Parathyroid adenoma (tissue), 2 donors: ENCODE measurements around the gene DAGLB.

Source experiments
- H2AFZ ChIP-seq: fragments of 300-600 bp; sonication (generic); one replicate; pipeline ENCODE4 v1.7.0; 2017; ENCODE audit warnings: antibody characterized with exemption, mild to moderate bottlenecking
- H3K27ac ChIP-seq: fragments of 300-600 bp; sonication (generic); one replicate; pipeline ENCODE4 v1.7.0; 2017
- H3K27me3 ChIP-seq: fragments of 300-600 bp; sonication (generic); one replicate; pipeline ENCODE4 v1.7.0; 2017; ENCODE audit warnings: low read length; ENCODE audit not compliant: control insufficient read depth, insufficient read depth
- H3K36me3 ChIP-seq: fragments of 300-600 bp; sonication (generic); one replicate; pipeline ENCODE4 v1.7.0; 2017; ENCODE audit warnings: low read length; ENCODE audit not compliant: control insufficient read depth, insufficient read depth
- H3K4me1 ChIP-seq: fragments of 300-600 bp; sonication (generic); one replicate; pipeline ENCODE4 v1.7.0; 2017; ENCODE audit warnings: control low read depth
- H3K4me2 ChIP-seq: fragments of 300-600 bp; sonication (generic); one replicate; pipeline ENCODE4 v1.7.0; 2017; ENCODE audit warnings: low read length
- H3K4me3 ChIP-seq: fragments of 300-600 bp; sonication (generic); one replicate; pipeline ENCODE4 v1.7.0; 2017; ENCODE audit warnings: low read depth, low read length
- H3K79me2 ChIP-seq: fragments of 300-600 bp; sonication (generic); one replicate; pipeline ENCODE4 v1.7.0; 2017; ENCODE audit warnings: control low read depth
- H3K9ac ChIP-seq: fragments of 300-600 bp; sonication (generic); one replicate; pipeline ENCODE4 v1.7.0; 2017; ENCODE audit warnings: mild to moderate bottlenecking
- H3K9me3 ChIP-seq: fragments of 300-600 bp; sonication (generic); one replicate; pipeline ENCODE4 v1.7.0; 2017; ENCODE audit warnings: low read length; ENCODE audit not compliant: control insufficient read depth
- CTCF ChIP-seq: fragments of 300-600 bp; sonication (generic); IDR thresholded peaks from one replicate; pipeline ENCODE4 v1.7.0; 2017; ENCODE audit warnings: antibody characterized with exemption, mild to moderate bottlenecking
- donor health status: primary hyperparathyroidism.

DAGLB gene

GRCh38 chr7:6478186-6478585, 30.4 kb upstream of the DAGLB start:
- H2AFZ ChIP-seq = no peak overlapping the region
- H3K4me2 ChIP-seq = no peak overlapping the region
- H3K9me3 ChIP-seq = no peaks in the 10 kb centered on the region
- no peak overlapping the region for H3K9ac ChIP-seq
- H3K27me3 ChIP-seq = no peaks in the 10 kb centered on the region
- TF ChIP-seq CTCF = no peak
- H3K36me3 ChIP-seq = no peaks in the 10 kb centered on the region
- peaks cover 10% of the 10 kb centered on the region for H3K4me1 ChIP-seq
- H3K27ac ChIP-seq = no peak overlapping the region
- H3K4me3 ChIP-seq = no peak overlapping the region
- peaks cover 72% of the 10 kb centered on the region for H3K79me2 ChIP-seq

- no peak overlapping the region for H3K4me3 ChIP-seq
- H3K79me2 ChIP-seq = peaks cover 70% of the 10 kb centered on the region
- H3K4me1 ChIP-seq = peaks cover 8% of the 10 kb centered on the region
- no peaks in the 10 kb centered on the region for H3K9me3 ChIP-seq
- H3K9ac ChIP-seq = no peak overlapping the region
- TF ChIP-seq CTCF = no peak
- H3K27ac ChIP-seq = no peak overlapping the region
- no peak overlapping the region for H2AFZ ChIP-seq
- no peaks in the 10 kb centered on the region for H3K27me3 ChIP-seq
- H3K36me3 ChIP-seq = no peaks in the 10 kb centered on the region
- no peak overlapping the region for H3K4me2 ChIP-seq
Measured at GRCh38 chr7:6477318-6477660, 29.5 kb upstream of the DAGLB start.

- no peaks in the 10 kb centered on the region for H3K9me3 ChIP-seq
- TF ChIP-seq CTCF = no peak
- H3K36me3 ChIP-seq = no peaks in the 10 kb centered on the region
- no peaks in the 10 kb centered on the region for H3K27me3 ChIP-seq
- H3K4me1 ChIP-seq = peaks cover 4% of the 10 kb centered on the region
- H3K79me2 ChIP-seq = peaks cover 64% of the 10 kb centered on the region
- H2AFZ ChIP-seq = no peak overlapping the region
- H3K4me3 ChIP-seq = no peak overlapping the region
- H3K27ac ChIP-seq = no peak overlapping the region
- H3K9ac ChIP-seq = no peak overlapping the region
- no peak overlapping the region for H3K4me2 ChIP-seq
Measured at GRCh38 chr7:6476596-6477317, 29.0 kb upstream of the DAGLB start.

GRCh38 chr7:6475433-6476186, 27.9 kb upstream of the DAGLB start:
- H3K4me3 ChIP-seq = no peak overlapping the region
- H3K27me3 ChIP-seq = no peaks in the 10 kb centered on the region
- no peak overlapping the region for H3K4me2 ChIP-seq
- H3K4me1 ChIP-seq = peaks cover 4% of the 10 kb centered on the region
- no peak overlapping the region for H3K27ac ChIP-seq
- no peak overlapping the region for H2AFZ ChIP-seq
- no peaks in the 10 kb centered on the region for H3K36me3 ChIP-seq
- TF ChIP-seq CTCF = no peak
- no peaks in the 10 kb centered on the region for H3K9me3 ChIP-seq
- no peak overlapping the region for H3K9ac ChIP-seq
- H3K79me2 ChIP-seq = peaks cover 56% of the 10 kb centered on the region
